Body of pancreas (tissue), 4 donors: ENCODE measurements around the gene BTN3A1. TPM values are rescaled to one million over a fixed set of nuclear protein-coding genes. Genes with fewer than 3 reads are reported as not detected.
"Not testable (repeated sequence)": the region's sequence is repeated elsewhere in the genome, so short reads cannot be mapped to it uniquely, and the experiment has no call there.

ENCODE experiments used
- ATAC-seq: fragments of 150-250 bp; one replicate; pipeline ENCODE4 v1.9.1; 2016
- DNase-seq, 4 donors: peaks; one replicate each; pipeline ENCODE4 v3.0.0-alpha.2; 2019
- H3K27ac ChIP-seq, 4 donors: fragments of 200-600 bp; sonication (generic); 1 replicate in 3 of 4; 2 replicates in 1 of 4; pipeline versions ENCODE4 v1.5.1 to v1.6.1; 2016 to 2019; ENCODE audit warnings: mild to moderate bottlenecking in 1 of 4, mixed read lengths in 1 of 4, moderate library complexity in 1 of 4
- H3K27me3 ChIP-seq, 2 donors: fragments of 200-600 bp; sonication (generic); one replicate each; pipeline ENCODE4 v1.6.0; 2016; ENCODE audit warnings: mild to moderate bottlenecking in 1 of 2
- H3K36me3 ChIP-seq, 2 donors: fragments of 200-600 bp; sonication (generic); replicated peaks in 1 of 2; 2 replicates each; pipeline ENCODE4 v1.5.1; 2016; ENCODE audit warnings: low read depth in 2 of 2; ENCODE audit not compliant: insufficient read depth in 1 of 2
- H3K4me1 ChIP-seq: fragments of 200-600 bp; sonication (generic); one replicate; pipeline ENCODE4 v1.6.0; 2016
- H3K4me3 ChIP-seq, 2 donors: fragments of 200-600 bp; sonication (generic); 1 replicate in 1 of 2; 2 replicates in 1 of 2; pipeline ENCODE4 v1.5.1; 2016 to 2019
- H3K9me3 ChIP-seq, 3 donors: fragments of 200-600 bp; sonication (generic); 1 replicate in 2 of 3; 2 replicates in 1 of 3; pipeline ENCODE4 v1.5.1; 2016
- CTCF ChIP-seq, 7 experiments: fragments of 450-650 bp in 4 of 7; fragments of 200-600 bp in 3 of 7; sonication (generic) in 3 of 7; IDR thresholded peaks; one replicate each; pipeline ENCODE4 v1.5.1; 2016 to 2019; ENCODE audit warnings: antibody characterized with exemption in 7 of 7
- POLR2A ChIP-seq, 3 donors: fragments of 450-650 bp; IDR thresholded peaks; one replicate each; pipeline ENCODE4 v1.6.1; 2016; ENCODE audit warnings: antibody characterized with exemption in 3 of 3, mild to moderate bottlenecking in 2 of 3
- WGBS, 2 donors: methylation state at CpG; one replicate each; pipeline ENCODE4 v1.1.5; 2017; 5-methylcytosine and 5-hydroxymethylcytosine counted together
- intact Hi-C: fragments of 100-400 bp; cut with DNase I; formaldehyde crosslinking; loops from one replicate; pipeline ENCODE4 v1.15.1; 2023
- total RNA-seq, 2 donors: library from RNA; depleted of rRNA; stranded (reverse); fragments of >200 nt; gene quantifications; one replicate each; pipeline ENCODE4 v1.1.0, GENCODE V29; 2016

BTN3A1 gene
- total RNA-seq, 2 donors from 2014 or later = 9.2 to 11.4 TPM

GRCh38 chr6:26366504-26366903 is 35.6 kb upstream of the BTN3A1 start:
- ATAC-seq = no peak
- H3K36me3 ChIP-seq = no peaks in the 10 kb centered on the region
- H3K27ac ChIP-seq = no peak overlapping the region
- DNase-seq = no peak
- no peaks in the 10 kb centered on the region for H3K9me3 ChIP-seq
- peaks cover 8% of the 10 kb centered on the region for H3K4me1 ChIP-seq
- no peak for TF ChIP-seq CTCF (IDR thresholded peaks at IDR 0.05)
- TF ChIP-seq POLR2A (IDR thresholded peaks at IDR 0.05) = no peak
- no peaks in the 10 kb centered on the region for H3K27me3 ChIP-seq
- whole genome bisulfite sequencing, 2 donors = 58 to 91% methylated on average over 1 of the region's 1 CpG
- no peak overlapping the region for H3K4me3 ChIP-seq
- intact Hi-C loops = no loop called here

GRCh38 chr6:26367114-26367513 is 35.0 kb upstream of the BTN3A1 start:
- no peaks in the 10 kb centered on the region for H3K27me3 ChIP-seq
- no peak overlapping the region for H3K4me3 ChIP-seq
- 67 to 95% methylated on average over 3 of the region's 3 CpGs for WGBS, 2 donors
- ATAC-seq = no peak
- intact Hi-C loops = no loop called here
- H3K27ac ChIP-seq = no peak overlapping the region
- no peaks in the 10 kb centered on the region for H3K36me3 ChIP-seq
- no peak for DNase-seq
- peaks cover 8% of the 10 kb centered on the region for H3K4me1 ChIP-seq
- H3K9me3 ChIP-seq = no peaks in the 10 kb centered on the region
- no peak for TF ChIP-seq CTCF (IDR thresholded peaks at IDR 0.05)
- TF ChIP-seq POLR2A (IDR thresholded peaks at IDR 0.05) = no peak

GRCh38 chr6:26371813-26372212 is 30.3 kb upstream of the BTN3A1 start:
- H3K36me3 ChIP-seq, DNase-seq, H3K27ac ChIP-seq, H3K27me3 ChIP-seq, H3K4me1 ChIP-seq, ATAC-seq, intact Hi-C loops, H3K9me3 ChIP-seq, H3K4me3 ChIP-seq: not testable (repeated sequence)
- WGBS, 2 donors = 85% methylated on average over 4 of the region's 4 CpGs

GRCh38 chr6:26372308-26373144 is 29.5 kb upstream of the BTN3A1 start:
- DNase-seq (no peak), ATAC-seq (no peak)
- Histone ChIP-seq H3K4me1 (no peaks in the 10 kb centered on the region), H3K36me3 (no peaks in the 10 kb centered on the region), H3K27me3 (no peaks in the 10 kb centered on the region), H3K9me3 (no peaks in the 10 kb centered on the region), H3K27ac (no peak overlapping the region), H3K4me3 (no peak overlapping the region)
- 89 to 90% methylated on average over 12 of the region's 12 CpGs for WGBS, 2 donors
- intact Hi-C loops = no loop called here
- TF ChIP-seq POLR2A (IDR thresholded peaks at IDR 0.05) = no peak

- H3K36me3 ChIP-seq = no peaks in the 10 kb centered on the region
- H3K4me1 ChIP-seq = no peaks in the 10 kb centered on the region
- intact Hi-C loops = no loop called here
- TF ChIP-seq POLR2A (IDR thresholded peaks at IDR 0.05) (no peak), CTCF (IDR thresholded peaks at IDR 0.05) (no peak)
- 54 to 73% methylated on average over 3 of the region's 3 CpGs for WGBS, 2 donors
- no peak for DNase-seq
- no peaks in the 10 kb centered on the region for H3K27me3 ChIP-seq
- no peaks in the 10 kb centered on the region for H3K9me3 ChIP-seq
- no peak overlapping the region for H3K4me3 ChIP-seq
- no peak overlapping the region for H3K27ac ChIP-seq
- no peak for ATAC-seq
These were observed 26.8 kb upstream of the BTN3A1 start for GRCh38 chr6:26375270-26375669.

- Histone ChIP-seq H3K4me3 (no peak overlapping the region), H3K27ac (no peak overlapping the region), H3K4me1 (no peaks in the 10 kb centered on the region), H3K36me3 (no peaks in the 10 kb centered on the region), H3K9me3 (no peaks in the 10 kb centered on the region), H3K27me3 (no peaks in the 10 kb centered on the region)
- DNase-seq (no peak), ATAC-seq (no peak)
- intact Hi-C loops = no loop called here
- 30 to 40% methylated on average over 3 of the region's 3 CpGs for WGBS, 2 donors
- TF ChIP-seq CTCF (IDR thresholded peaks at IDR 0.05) = no peak
- no peak for TF ChIP-seq POLR2A (IDR thresholded peaks at IDR 0.05)
These were observed 24.4 kb upstream of the BTN3A1 start for GRCh38 chr6:26377719-26378118.

GRCh38 chr6:26378143-26378542 is 23.9 kb upstream of the BTN3A1 start:
- H3K9me3 ChIP-seq, DNase-seq, intact Hi-C loops, H3K36me3 ChIP-seq, H3K27ac ChIP-seq, H3K27me3 ChIP-seq, ATAC-seq, H3K4me3 ChIP-seq, H3K4me1 ChIP-seq: not testable (repeated sequence)
